Stimulated activated CD8-positive, alpha-beta memory T cell treated with anti-CD3 and anti-CD28 coated beads, Interleukin-15, amount 100 ng/mL, for 48 hours (primary cell): ENCODE measurements around the gene BMP8A.
"Not testable (repeated sequence)": the region's sequence is repeated elsewhere in the genome, so short reads cannot be mapped to it uniquely, and the experiment has no call there.

Experiments
- DNase-seq, 2 donors: peaks; one replicate each; pipeline ENCODE4 v3.0.0-alpha.2; 2020; ENCODE audit warnings: low read depth in 2 of 2

The BMP8A gene

GRCh38 chr1:39491146-39491921 is at the start of gene BMP8A:
Gene BMP8A (plus strand): TSS chr1:39491636. CDS start chr1:39491992, 356 bp downstream.
- peak; percentile 54 to 55 for DNase-seq

GRCh38 chr1:39441797-39442196 is 49.6 kb upstream of the BMP8A start:
- DNase-seq = no peak

- no peak for DNase-seq
Observed at GRCh38 chr1:39445573-39445972, 45.9 kb upstream of the BMP8A start.

GRCh38 chr1:39446986-39447567 is 44.4 kb upstream of the BMP8A start:
- no peak for DNase-seq

- DNase-seq = not testable (repeated sequence)
Observed at GRCh38 chr1:39450041-39450440, 41.4 kb upstream of the BMP8A start.

GRCh38 chr1:39450956-39451606 is 40.4 kb upstream of the BMP8A start:
- no peak for DNase-seq

- no peak for DNase-seq
Observed at GRCh38 chr1:39452081-39452480, 39.4 kb upstream of the BMP8A start.

GRCh38 chr1:39452540-39452939 is 38.9 kb upstream of the BMP8A start:
- DNase-seq = peak in 1 of 2 donors; percentile 0

GRCh38 chr1:39453603-39454002 is 37.8 kb upstream of the BMP8A start:
- DNase-seq = no peak

GRCh38 chr1:39458991-39459390 is 32.4 kb upstream of the BMP8A start:
- DNase-seq = no peak

GRCh38 chr1:39462074-39462473 is 29.4 kb upstream of the BMP8A start:
- no peak for DNase-seq

- no peak for DNase-seq
Observed at GRCh38 chr1:39466413-39467107, 24.9 kb upstream of the BMP8A start.

GRCh38 chr1:39467108-39467720 is 24.2 kb upstream of the BMP8A start:
- DNase-seq = not testable (repeated sequence)

- no peak for DNase-seq
Observed at GRCh38 chr1:39469150-39469549, 22.3 kb upstream of the BMP8A start.

- no peak for DNase-seq
Observed at GRCh38 chr1:39470040-39470439, 21.4 kb upstream of the BMP8A start.

GRCh38 chr1:39472826-39473225 is 18.6 kb upstream of the BMP8A start:
- DNase-seq = no peak

GRCh38 chr1:39473324-39473723 is 18.1 kb upstream of the BMP8A start:
- DNase-seq = no peak

- no peak for DNase-seq
Observed at GRCh38 chr1:39474810-39475209, 16.6 kb upstream of the BMP8A start.

GRCh38 chr1:39475551-39475950 is 15.9 kb upstream of the BMP8A start:
- not testable (repeated sequence) for DNase-seq

GRCh38 chr1:39478126-39478915 is 13.1 kb upstream of the BMP8A start:
- no peak for DNase-seq

- no peak for DNase-seq
Observed at GRCh38 chr1:39481289-39481688, 10.1 kb upstream of the BMP8A start.
